ENCODE data around the gene POLN. TPM values are rescaled to one million over a fixed set of nuclear protein-coding genes. Genes with fewer than 3 reads are reported as not detected.

The POLN gene
- total RNA-seq, 1 experiment from 2014 or later: 1.3 TPM

GRCh38 chr4:2059726-2060602 lies 182.0 kb downstream of the POLN start:
- intact Hi-C loops (cut with micrococcal nuclease; ENCODE audit: unreplicated experiment): no loop called here
- no peak overlapping the region for H3K4me2 ChIP-seq
- ChIA-PET CTCF (no interaction called here), POLR2A (ENCODE audit: unreplicated experiment) (interaction anchor here (0.7 kb wide), 1 partner anchor 129 kb away, joined by 8 read pairs; no protein-coding TSS in a partner anchor)
- H3K4me3 ChIP-seq: no peak overlapping the region
- H3K27ac ChIP-seq: no peak overlapping the region
- H3K36me3 ChIP-seq (ENCODE audit: low read depth): no peaks in the 10 kb centered on the region
- H2AFZ ChIP-seq: no peak overlapping the region
- no peaks in the 10 kb centered on the region for H3F3A ChIP-seq (ENCODE audit: insufficient read depth, low read depth)
- H3K4me1 ChIP-seq (replicated peaks; ENCODE audit: insufficient read depth): no peaks in the 10 kb centered on the region
- H4K20me1 ChIP-seq (ENCODE audit: insufficient read depth): no peaks in the 10 kb centered on the region
- TF ChIP-seq EZH2 (IDR thresholded peaks at IDR 0.05; ENCODE audit: low read depth) (no peak), CTCF (conservative IDR thresholded peaks at IDR 0.05) (no peak)
- no peaks in the 10 kb centered on the region for H3K9me2 ChIP-seq (ENCODE audit: insufficient read depth)
- H3K9me3 ChIP-seq (ENCODE audit: insufficient read depth, low read depth): no peaks in the 10 kb centered on the region
- no peaks in the 10 kb centered on the region for H3K27me3 ChIP-seq (ENCODE audit: insufficient read depth, low read depth)
- BruUV-seq (replicated peaks): no TSS peak
- H3K79me2 ChIP-seq (ENCODE audit: low read depth): no peaks in the 10 kb centered on the region
- DNase-seq: peak in 1 of 2 experiments; percentile 3

GRCh38 chr4:2059046-2059725 lies 182.7 kb downstream of the POLN start, which contains the start of gene NAT8L:
Gene NAT8L (plus strand): TSS chr4:2059327. CDS start chr4:2059512, 185 bp downstream.
- ChIA-PET CTCF (no interaction called here), POLR2A (ENCODE audit: unreplicated experiment) (interaction anchor here (0.5 to 0.7 kb wide), 2 partner anchors 113 to 129 kb away, joined by 5 to 8 read pairs; no protein-coding TSS in a partner anchor)
- no peaks in the 10 kb centered on the region for H3K36me3 ChIP-seq (ENCODE audit: low read depth)
- no peaks in the 10 kb centered on the region for H3K4me1 ChIP-seq (replicated peaks; ENCODE audit: insufficient read depth)
- H3K4me3 ChIP-seq: peak within 1 kb of the TSS; percentile 44; the same call in 1 of the 2 replicates
- intact Hi-C loops (cut with micrococcal nuclease; ENCODE audit: unreplicated experiment): no loop called here
- no peak for DNase-seq
- no peak within 1 kb of the TSS for H3K27ac ChIP-seq
- no peak for TF ChIP-seq EZH2 (IDR thresholded peaks at IDR 0.05; ENCODE audit: low read depth)
- BruUV-seq (replicated peaks): no TSS peak
- H3K79me2 ChIP-seq (ENCODE audit: low read depth): no peaks in the 10 kb centered on the region
- H3F3A ChIP-seq (ENCODE audit: insufficient read depth, low read depth): no peaks in the 10 kb centered on the region
- no peaks in the 10 kb centered on the region for H3K27me3 ChIP-seq (ENCODE audit: insufficient read depth, low read depth)
- no peaks in the 10 kb centered on the region for H4K20me1 ChIP-seq (ENCODE audit: insufficient read depth)
- no peaks in the 10 kb centered on the region for H3K9me2 ChIP-seq (ENCODE audit: insufficient read depth)
- H2AFZ ChIP-seq: no peak within 1 kb of the TSS
- peak within 1 kb of the TSS; percentile 57; the same call in 1 of the 2 replicates for H3K4me2 ChIP-seq
- no peaks in the 10 kb centered on the region for H3K9me3 ChIP-seq (ENCODE audit: insufficient read depth, low read depth)

GRCh38 chr4:2058264-2059045 lies 183.5 kb downstream of the POLN start:
- H3K4me2 ChIP-seq: peak overlapping the region; percentile 57; the same call in 1 of the 2 replicates
- intact Hi-C loops (cut with micrococcal nuclease; ENCODE audit: unreplicated experiment): no loop called here
- no peak overlapping the region for H3K27ac ChIP-seq
- no peaks in the 10 kb centered on the region for H3K27me3 ChIP-seq (ENCODE audit: insufficient read depth, low read depth)
- H3K9me3 ChIP-seq (ENCODE audit: insufficient read depth, low read depth): no peaks in the 10 kb centered on the region
- POLR2A ChIA-PET (ENCODE audit: unreplicated experiment): interaction anchor here (0.5 kb wide), 1 partner anchor 114 kb away, joined by 5 read pairs; no protein-coding TSS in a partner anchor
- no peaks in the 10 kb centered on the region for H3K9me2 ChIP-seq (ENCODE audit: insufficient read depth)
- H2AFZ ChIP-seq: no peak overlapping the region
- CTCF ChIA-PET: no interaction called here
- H3K4me3 ChIP-seq: peak overlapping the region; percentile 44; the same call in 1 of the 2 replicates
- H3K36me3 ChIP-seq (ENCODE audit: low read depth): no peaks in the 10 kb centered on the region
- no peaks in the 10 kb centered on the region for H3K79me2 ChIP-seq (ENCODE audit: low read depth)
- TF ChIP-seq EZH2 (IDR thresholded peaks at IDR 0.05; ENCODE audit: low read depth): no peak
- no peak for TF ChIP-seq CTCF (conservative IDR thresholded peaks at IDR 0.05)
- no peaks in the 10 kb centered on the region for H3F3A ChIP-seq (ENCODE audit: insufficient read depth, low read depth)
- H3K4me1 ChIP-seq (replicated peaks; ENCODE audit: insufficient read depth): no peaks in the 10 kb centered on the region
- H4K20me1 ChIP-seq (ENCODE audit: insufficient read depth): no peaks in the 10 kb centered on the region
- no TSS peak for BruUV-seq (replicated peaks)
- no peak for DNase-seq

Data from PC-9 (cell line).